HL-60 (cell line): ENCODE measurements around the gene OR14J1.

Experiments used
- DNase-seq, 2 experiments: peaks; one replicate each; pipeline ENCODE4 v3.0.0-alpha.2; 2010 to 2020; ENCODE audit warnings: low read depth in 1 of 2, low spot score in 1 of 2
- H3K27ac ChIP-seq: fragments of 250-450 bp; sonication (Bioruptor Pico); replicated peaks from 2 replicates; pipeline ENCODE4 v1.5.1; 2020; ENCODE audit warnings: mild to moderate bottlenecking, moderate library complexity
- H3K27me3 ChIP-seq: fragments of 250-450 bp; sonication (Bioruptor Pico); 2 replicates; pipeline ENCODE4 v1.5.1; 2021; ENCODE audit warnings: mild to moderate bottlenecking, moderate library complexity; ENCODE audit not compliant: insufficient read depth, poor library complexity, severe bottlenecking
- H3K4me3 ChIP-seq: replicated peaks from 2 replicates; pipeline ENCODE4 v1.5.1; 2011; ENCODE audit warnings: mild to moderate bottlenecking, control low read depth, low read length; ENCODE audit not compliant: insufficient read depth
- GABPA ChIP-seq: IDR thresholded peaks from 2 replicates; pipeline ENCODE4 v1.6.1; 2012; ENCODE audit warnings: low read depth
- POLR2AphosphoS5 ChIP-seq: IDR thresholded peaks from 2 replicates; pipeline ENCODE4 v1.6.1; 2012; ENCODE audit warnings: low read depth
- SPI1 ChIP-seq: IDR thresholded peaks from 2 replicates; pipeline ENCODE4 v1.6.1; 2012; ENCODE audit warnings: low read depth, mild to moderate bottlenecking, borderline replicate concordance
- TF ChIP-seq, protein P1 (sequence below): IDR thresholded peaks from one replicate; pipeline ENCODE4 v1.5.1; 2011; ENCODE audit warnings: low read length, control low read depth, inconsistent platforms; ENCODE audit not compliant: insufficient read depth
- TF ChIP-seq, protein P2 (sequence below): IDR thresholded peaks from 2 replicates; pipeline ENCODE4 v1.6.1; 2012; ENCODE audit warnings: low read depth; ENCODE audit not compliant: insufficient replicate concordance

The OR14J1 gene

DNA sequence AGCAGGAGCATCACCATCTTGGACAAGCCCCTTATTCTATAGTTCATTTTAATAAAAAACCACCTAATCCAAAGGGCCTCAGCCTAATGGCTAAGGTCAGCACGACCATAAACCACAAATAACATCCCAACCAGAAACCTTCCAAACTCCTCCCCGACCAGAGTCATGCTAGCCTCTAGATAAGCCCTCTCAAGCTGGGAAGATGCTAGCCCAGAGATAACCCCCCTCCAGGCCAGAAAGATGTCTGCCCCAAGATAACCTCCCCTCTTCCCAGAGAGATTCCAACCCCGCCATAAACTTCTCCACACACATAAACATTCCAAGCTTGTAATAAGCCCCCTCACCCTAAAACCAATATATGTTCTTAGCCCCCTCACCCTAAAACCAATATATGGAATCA lies 38.5 kb upstream of the OR14J1 start:
- peaks cover 2% of the 10 kb centered on the region for H3K27me3 ChIP-seq
- TF ChIP-seq, protein P1, sequence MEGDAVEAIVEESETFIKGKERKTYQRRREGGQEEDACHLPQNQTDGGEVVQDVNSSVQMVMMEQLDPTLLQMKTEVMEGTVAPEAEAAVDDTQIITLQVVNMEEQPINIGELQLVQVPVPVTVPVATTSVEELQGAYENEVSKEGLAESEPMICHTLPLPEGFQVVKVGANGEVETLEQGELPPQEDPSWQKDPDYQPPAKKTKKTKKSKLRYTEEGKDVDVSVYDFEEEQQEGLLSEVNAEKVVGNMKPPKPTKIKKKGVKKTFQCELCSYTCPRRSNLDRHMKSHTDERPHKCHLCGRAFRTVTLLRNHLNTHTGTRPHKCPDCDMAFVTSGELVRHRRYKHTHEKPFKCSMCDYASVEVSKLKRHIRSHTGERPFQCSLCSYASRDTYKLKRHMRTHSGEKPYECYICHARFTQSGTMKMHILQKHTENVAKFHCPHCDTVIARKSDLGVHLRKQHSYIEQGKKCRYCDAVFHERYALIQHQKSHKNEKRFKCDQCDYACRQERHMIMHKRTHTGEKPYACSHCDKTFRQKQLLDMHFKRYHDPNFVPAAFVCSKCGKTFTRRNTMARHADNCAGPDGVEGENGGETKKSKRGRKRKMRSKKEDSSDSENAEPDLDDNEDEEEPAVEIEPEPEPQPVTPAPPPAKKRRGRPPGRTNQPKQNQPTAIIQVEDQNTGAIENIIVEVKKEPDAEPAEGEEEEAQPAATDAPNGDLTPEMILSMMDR = no peak
- TF ChIP-seq GABPA (no peak), POLR2AphosphoS5 (no peak), SPI1 (no peak)
- TF ChIP-seq, protein P2, sequence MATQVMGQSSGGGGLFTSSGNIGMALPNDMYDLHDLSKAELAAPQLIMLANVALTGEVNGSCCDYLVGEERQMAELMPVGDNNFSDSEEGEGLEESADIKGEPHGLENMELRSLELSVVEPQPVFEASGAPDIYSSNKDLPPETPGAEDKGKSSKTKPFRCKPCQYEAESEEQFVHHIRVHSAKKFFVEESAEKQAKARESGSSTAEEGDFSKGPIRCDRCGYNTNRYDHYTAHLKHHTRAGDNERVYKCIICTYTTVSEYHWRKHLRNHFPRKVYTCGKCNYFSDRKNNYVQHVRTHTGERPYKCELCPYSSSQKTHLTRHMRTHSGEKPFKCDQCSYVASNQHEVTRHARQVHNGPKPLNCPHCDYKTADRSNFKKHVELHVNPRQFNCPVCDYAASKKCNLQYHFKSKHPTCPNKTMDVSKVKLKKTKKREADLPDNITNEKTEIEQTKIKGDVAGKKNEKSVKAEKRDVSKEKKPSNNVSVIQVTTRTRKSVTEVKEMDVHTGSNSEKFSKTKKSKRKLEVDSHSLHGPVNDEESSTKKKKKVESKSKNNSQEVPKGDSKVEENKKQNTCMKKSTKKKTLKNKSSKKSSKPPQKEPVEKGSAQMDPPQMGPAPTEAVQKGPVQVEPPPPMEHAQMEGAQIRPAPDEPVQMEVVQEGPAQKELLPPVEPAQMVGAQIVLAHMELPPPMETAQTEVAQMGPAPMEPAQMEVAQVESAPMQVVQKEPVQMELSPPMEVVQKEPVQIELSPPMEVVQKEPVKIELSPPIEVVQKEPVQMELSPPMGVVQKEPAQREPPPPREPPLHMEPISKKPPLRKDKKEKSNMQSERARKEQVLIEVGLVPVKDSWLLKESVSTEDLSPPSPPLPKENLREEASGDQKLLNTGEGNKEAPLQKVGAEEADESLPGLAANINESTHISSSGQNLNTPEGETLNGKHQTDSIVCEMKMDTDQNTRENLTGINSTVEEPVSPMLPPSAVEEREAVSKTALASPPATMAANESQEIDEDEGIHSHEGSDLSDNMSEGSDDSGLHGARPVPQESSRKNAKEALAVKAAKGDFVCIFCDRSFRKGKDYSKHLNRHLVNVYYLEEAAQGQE = no peak
- DNase-seq = no peak

DNA sequence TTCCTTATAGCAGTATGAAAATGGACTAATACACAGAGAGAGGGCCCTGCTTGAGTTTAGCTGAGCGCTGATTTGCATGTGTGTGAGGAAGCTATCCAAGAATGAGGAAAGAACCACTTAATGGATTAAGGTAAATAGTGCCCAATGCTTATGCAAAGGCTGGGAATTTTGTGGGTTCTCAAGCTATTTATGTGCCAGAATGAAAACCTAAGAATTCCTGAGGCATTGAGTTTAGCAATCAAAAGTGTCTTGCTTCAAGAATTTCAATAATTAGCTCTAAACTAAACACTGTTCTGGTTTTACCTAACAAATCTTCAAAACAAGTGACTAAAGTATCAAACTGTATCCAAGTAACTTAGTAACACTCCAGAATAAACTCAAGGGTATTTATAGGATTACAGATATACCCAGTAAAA lies 7.0 kb upstream of the OR14J1 start:
- no peak overlapping the region for H3K4me3 ChIP-seq
- no peak overlapping the region for H3K27ac ChIP-seq
- H3K27me3 ChIP-seq = peaks cover 2% of the 10 kb centered on the region
- TF ChIP-seq POLR2AphosphoS5 = no peak
- no peak for TF ChIP-seq GABPA
- TF ChIP-seq, protein P1 = no peak
- TF ChIP-seq, protein P2 = no peak
- TF ChIP-seq SPI1 = no peak
- DNase-seq = no peak

More for the DNA sequence above, 38.5 kb upstream of the OR14J1 start:
- H3K27ac ChIP-seq = no peak overlapping the region
- H3K4me3 ChIP-seq = no peak overlapping the region

DNA sequence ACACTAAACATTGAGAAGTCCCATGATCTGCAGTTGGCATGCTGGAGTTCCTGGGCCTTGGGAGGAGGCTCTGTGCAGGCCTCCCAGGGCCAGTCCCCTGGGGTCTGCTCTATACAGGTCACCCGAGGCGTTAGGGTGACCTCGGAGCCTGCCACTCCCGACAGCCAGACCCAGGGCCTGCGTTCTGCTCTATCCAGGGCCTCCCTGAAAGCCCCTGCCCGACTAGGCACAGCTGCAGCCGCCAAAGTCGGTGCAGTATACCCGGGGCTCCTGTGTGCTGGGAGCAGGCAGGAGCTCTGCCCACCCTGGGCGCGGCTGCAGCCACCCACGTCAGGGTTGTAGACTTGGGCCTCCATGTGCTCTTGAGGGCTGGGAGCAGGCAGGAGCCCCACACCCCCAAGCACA lies 6.3 kb upstream of the OR14J1 start:
- TF ChIP-seq POLR2AphosphoS5 (no peak), SPI1 (no peak)
- Histone ChIP-seq H3K27me3 (peaks cover 2% of the 10 kb centered on the region), H3K27ac (no peak overlapping the region), H3K4me3 (no peak overlapping the region)
- no peak for DNase-seq

DNA sequence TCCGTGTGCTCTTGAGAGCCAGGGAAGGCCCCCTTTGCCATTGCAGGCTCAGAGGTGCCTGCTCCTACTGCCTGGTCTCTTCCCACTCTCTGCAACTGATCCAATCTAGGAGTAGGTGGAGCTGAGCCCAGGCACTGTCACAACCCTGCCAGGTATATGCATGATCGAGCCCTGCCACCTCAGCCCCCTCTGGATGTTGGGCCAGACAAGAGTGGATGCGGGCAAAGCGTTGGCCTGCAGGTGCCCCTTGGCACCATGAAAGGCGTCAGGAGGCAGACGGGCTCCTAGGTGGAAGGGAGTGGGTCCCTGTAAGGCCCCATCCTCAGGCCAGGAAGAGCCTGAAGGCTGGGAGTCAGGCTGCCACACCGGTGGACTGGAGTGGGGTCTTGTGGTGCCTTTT lies 5.9 kb upstream of the OR14J1 start:
- H3K27ac ChIP-seq = no peak overlapping the region
- DNase-seq = no peak
- H3K4me3 ChIP-seq = no peak overlapping the region
- peaks cover 2% of the 10 kb centered on the region for H3K27me3 ChIP-seq
- TF ChIP-seq SPI1 (no peak), POLR2AphosphoS5 (no peak), GABPA (no peak)
- TF ChIP-seq, protein P1 = no peak
- TF ChIP-seq, protein P2 = no peak
